IPS-18c (cell line): Measurements from ENCODE around the gene CES4A.
"Not testable (repeated sequence)": the region's sequence is repeated elsewhere in the genome, so short reads cannot be mapped to it uniquely, and the experiment has no call there.

Experiments
- H3K4me3 ChIP-seq: 2 replicates; pipeline ENCODE4 v1.7.0; 2013; ENCODE audit warnings: low read depth, mild to moderate bottlenecking, low read length, moderate library complexity; ENCODE audit not compliant: insufficient read depth
- H3K9me3 ChIP-seq: one replicate; pipeline ENCODE4 v1.6.1; 2013; ENCODE audit warnings: mild to moderate bottlenecking, low read length, moderate library complexity; ENCODE audit not compliant: control insufficient read depth, insufficient read depth

Gene CES4A

GRCh38 chr16:67028167-67028695 is 39.8 kb downstream of the CES4A start:
- H3K4me3 ChIP-seq: peak overlapping the region; percentile 55; the same call in 1 of the 2 replicates
- peaks cover 3% of the 10 kb centered on the region for H3K9me3 ChIP-seq

GRCh38 chr16:67028696-67029253 is 40.4 kb downstream of the CES4A start, which contains the start of gene CBFB:
TSS of gene CBFB (plus strand) at chr16:67029149. CDS start at chr16:67029408, 259 bp downstream.
- peak within 1 kb of the TSS; percentile 81 for H3K4me3 ChIP-seq
- peaks cover 3% of the 10 kb centered on the region for H3K9me3 ChIP-seq

- peak overlapping the region; percentile 81 for H3K4me3 ChIP-seq
- H3K9me3 ChIP-seq: peaks cover 3% of the 10 kb centered on the region
Observed at GRCh38 chr16:67029254-67030096, 41.1 kb downstream of the CES4A start.

GRCh38 chr16:67030221-67030962 is 42.0 kb downstream of the CES4A start:
- Histone ChIP-seq H3K9me3 (peaks cover 3% of the 10 kb centered on the region), H3K4me3 (peak overlapping the region; percentile 81)

GRCh38 chr16:67034487-67034886 is 46.1 kb downstream of the CES4A start:
- H3K9me3 ChIP-seq: peaks cover 2% of the 10 kb centered on the region
- H3K4me3 ChIP-seq: no peak overlapping the region

GRCh38 chr16:67035364-67035763 is 47.0 kb downstream of the CES4A start:
- Histone ChIP-seq H3K9me3 (peaks cover 2% of the 10 kb centered on the region), H3K4me3 (no peak overlapping the region)

GRCh38 chr16:67036323-67036741 is 47.9 kb downstream of the CES4A start:
- no peak overlapping the region for H3K4me3 ChIP-seq
- H3K9me3 ChIP-seq: peaks cover 2% of the 10 kb centered on the region

GRCh38 chr16:67039260-67040020 is 51.1 kb downstream of the CES4A start:
- no peak overlapping the region for H3K4me3 ChIP-seq
- H3K9me3 ChIP-seq: peaks cover 2% of the 10 kb centered on the region

GRCh38 chr16:67040166-67040565 is 51.8 kb downstream of the CES4A start:
- peaks cover 2% of the 10 kb centered on the region for H3K9me3 ChIP-seq

GRCh38 chr16:67040906-67041305 is 52.5 kb downstream of the CES4A start:
- peaks cover 2% of the 10 kb centered on the region for H3K9me3 ChIP-seq
- H3K4me3 ChIP-seq: no peak overlapping the region

More at GRCh38 chr16:67040166-67040565, 51.8 kb downstream of the CES4A start:
- no peak overlapping the region for H3K4me3 ChIP-seq

GRCh38 chr16:67041520-67041919 is 53.1 kb downstream of the CES4A start:
- not testable (repeated sequence) for H3K4me3 ChIP-seq, H3K9me3 ChIP-seq

GRCh38 chr16:67043420-67043819 is 55.0 kb downstream of the CES4A start:
- no peaks in the 10 kb centered on the region for H3K9me3 ChIP-seq
- H3K4me3 ChIP-seq: no peak overlapping the region

- no peaks in the 10 kb centered on the region for H3K9me3 ChIP-seq
- H3K4me3 ChIP-seq: no peak overlapping the region
Observed at GRCh38 chr16:67050796-67051195, 62.4 kb downstream of the CES4A start.

GRCh38 chr16:67052399-67052798 is 64.0 kb downstream of the CES4A start:
- Histone ChIP-seq H3K9me3 (no peaks in the 10 kb centered on the region), H3K4me3 (no peak overlapping the region)

- Histone ChIP-seq H3K9me3 (no peaks in the 10 kb centered on the region), H3K4me3 (no peak overlapping the region)
Observed at GRCh38 chr16:67053767-67054334, 65.5 kb downstream of the CES4A start.

- H3K4me3 ChIP-seq: no peak overlapping the region
- H3K9me3 ChIP-seq: no peaks in the 10 kb centered on the region
Observed at GRCh38 chr16:67054901-67055300, 66.5 kb downstream of the CES4A start.
